ENCODE measurements around the gene RHBDD1.

The RHBDD1 gene

DNA sequence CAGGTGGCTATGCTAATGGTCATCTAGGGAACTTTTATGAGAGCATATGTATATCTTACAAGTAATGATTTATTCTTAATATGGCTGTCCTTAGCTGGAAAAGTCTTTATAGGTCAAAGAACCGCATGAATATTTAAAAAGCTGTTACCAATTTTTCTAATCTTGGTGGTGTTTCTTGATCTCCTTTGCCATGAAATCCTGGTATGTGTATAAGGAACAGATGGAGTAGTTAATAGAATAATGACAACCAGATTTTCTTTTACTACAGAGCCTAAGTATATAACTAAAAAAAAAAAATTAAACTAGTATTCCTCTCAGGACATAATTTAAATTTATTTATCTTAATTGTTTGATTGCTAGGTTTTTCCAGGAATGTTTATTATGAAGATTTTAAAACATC is 74.5 kb downstream of the RHBDD1 start:
- no peak for DNase-seq (ENCODE audit: low read depth in 2 of 2, low spot score in 1 of 2)

DNA sequence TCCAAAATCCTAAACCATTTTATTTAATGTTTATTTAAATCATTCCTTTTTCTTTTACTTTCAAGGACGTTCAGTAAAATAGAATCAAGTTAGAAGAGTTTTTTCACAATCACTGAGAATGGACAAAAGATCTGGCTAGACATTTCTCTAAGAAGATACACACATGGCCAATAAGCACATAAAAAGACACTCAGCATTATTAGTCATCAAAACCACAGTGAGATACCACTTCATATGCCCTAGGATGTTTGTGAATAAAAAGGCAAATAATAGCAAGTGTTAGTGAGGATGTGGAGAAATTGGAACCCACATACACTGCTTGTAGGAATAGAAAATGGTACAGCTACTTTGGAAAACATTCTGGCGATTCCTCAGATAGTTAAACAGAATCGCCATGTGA is 76.1 kb downstream of the RHBDD1 start:
- no peak for DNase-seq (ENCODE audit: low read depth in 2 of 2, low spot score in 1 of 2)

DNA sequence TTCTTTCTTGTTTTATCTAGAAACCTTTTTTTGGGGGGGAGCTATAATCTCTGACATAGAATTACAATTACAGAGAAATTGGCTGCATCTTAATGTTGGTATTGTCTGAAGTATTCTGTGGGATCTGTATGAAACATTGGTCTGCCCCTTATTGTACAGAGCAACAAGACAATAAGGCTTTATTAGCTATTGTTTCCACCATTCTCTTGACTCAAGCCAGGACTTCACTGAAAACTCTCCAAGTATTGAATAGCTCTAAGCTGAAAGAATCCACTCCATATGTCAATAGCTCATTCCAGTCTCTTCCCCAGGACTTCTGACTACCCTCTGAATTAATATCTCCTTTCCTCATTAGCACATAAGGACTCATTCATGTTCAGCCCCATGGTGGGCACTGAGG is 77.8 kb downstream of the RHBDD1 start:
- DNase-seq (ENCODE audit: low read depth in 2 of 2, low spot score in 1 of 2) = no peak

DNA sequence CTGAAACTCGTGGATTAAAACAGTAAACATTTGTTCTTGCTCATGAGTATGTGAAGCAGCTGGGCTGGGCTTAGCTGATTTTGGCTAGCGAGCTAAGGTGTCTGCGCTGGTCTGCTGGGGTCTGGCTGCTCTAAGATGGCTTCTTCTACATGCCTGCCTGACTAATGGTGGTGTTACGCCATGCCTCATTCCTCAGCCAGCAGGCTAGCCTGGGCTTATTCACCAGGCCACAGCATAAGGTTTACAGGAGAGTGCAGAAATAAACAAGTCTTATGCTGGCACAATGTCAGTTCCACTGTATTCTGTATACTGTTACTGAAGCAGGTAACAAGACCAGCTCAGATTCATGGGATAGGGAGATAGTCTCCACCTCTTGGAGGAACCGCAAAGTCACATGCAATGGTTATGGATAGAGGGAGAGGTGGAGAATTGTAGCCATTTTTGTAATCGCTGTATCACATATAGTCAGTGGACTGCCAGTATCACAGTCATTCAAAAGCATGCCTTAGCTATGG is 80.0 kb downstream of the RHBDD1 start:
- no peak for DNase-seq (ENCODE audit: low read depth in 2 of 2, low spot score in 1 of 2)

DNA sequence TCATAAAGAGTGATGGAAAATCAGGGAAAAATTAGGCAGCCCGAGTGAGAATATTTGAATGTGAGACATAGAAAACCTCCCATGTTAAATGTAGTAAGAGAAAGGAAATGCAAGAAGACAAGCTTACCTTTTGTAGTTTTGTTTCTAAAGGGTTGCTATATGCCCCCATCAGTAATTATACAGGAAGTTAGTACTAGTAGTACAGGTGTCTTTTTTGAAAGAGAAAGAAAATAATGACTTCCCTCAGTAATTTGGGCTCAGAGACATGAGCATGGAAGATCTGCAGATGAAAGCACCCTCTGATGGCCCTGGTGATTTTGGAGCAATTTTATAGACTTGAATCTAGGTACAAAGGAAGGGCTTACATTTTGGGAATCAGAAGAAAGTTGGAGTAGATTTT is 80.8 kb downstream of the RHBDD1 start:
- no peak for DNase-seq (ENCODE audit: low read depth in 2 of 2, low spot score in 1 of 2)

DNA sequence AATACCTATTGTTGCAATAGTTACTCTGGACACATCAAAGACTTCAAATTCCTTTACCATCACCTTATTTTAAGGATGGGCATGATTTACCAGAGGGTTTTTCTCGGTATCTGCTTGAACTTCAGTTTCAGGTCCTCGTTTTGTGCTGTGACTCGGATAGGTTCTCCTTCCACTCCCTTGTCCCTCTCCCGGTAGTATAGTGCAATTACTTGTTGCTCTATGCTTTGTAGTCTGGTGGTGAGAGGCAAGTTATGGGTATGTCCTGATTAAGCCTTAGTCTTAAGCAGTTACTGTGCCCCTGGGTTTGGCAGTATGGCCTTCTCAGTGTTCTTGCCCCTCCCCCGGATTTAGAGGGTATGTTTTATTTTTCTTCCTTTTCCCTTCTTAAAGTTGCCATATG is 96.6 kb downstream of the RHBDD1 start:
- DNase-seq (ENCODE audit: low read depth in 2 of 2, low spot score in 1 of 2) = no peak

DNA sequence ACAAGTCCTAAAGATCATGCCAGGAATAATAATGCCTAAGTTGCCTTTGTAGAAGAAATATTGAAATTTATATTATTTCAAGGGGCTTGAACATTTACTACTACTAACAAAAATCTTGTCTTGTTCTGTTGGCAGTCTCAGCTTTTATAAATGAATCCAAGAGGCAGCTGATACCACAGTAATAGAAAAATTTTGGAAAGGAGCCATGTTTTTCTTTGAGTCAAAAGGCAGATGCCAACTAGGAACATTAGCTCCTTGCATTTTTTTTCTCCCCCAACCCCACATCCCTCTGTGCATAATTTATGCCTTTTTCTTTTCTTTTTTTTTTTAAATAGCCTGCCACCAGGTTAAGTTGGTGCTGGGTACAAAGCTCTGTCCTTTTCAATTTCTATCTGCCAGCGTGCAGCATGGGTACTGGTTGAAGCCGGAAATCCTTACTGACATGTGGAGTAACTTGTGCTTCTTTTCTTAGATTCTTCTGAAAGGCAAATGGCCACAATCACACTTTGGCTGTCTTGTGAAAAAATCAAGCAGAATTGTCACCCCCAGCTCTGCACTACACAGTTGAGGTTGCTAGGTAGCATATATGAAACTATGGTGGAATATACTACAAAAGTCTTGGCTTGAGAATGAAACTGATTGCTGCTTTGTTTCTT is 98.8 kb downstream of the RHBDD1 start:
- DNase-seq (ENCODE audit: low read depth in 2 of 2, low spot score in 1 of 2) = no peak

DNA sequence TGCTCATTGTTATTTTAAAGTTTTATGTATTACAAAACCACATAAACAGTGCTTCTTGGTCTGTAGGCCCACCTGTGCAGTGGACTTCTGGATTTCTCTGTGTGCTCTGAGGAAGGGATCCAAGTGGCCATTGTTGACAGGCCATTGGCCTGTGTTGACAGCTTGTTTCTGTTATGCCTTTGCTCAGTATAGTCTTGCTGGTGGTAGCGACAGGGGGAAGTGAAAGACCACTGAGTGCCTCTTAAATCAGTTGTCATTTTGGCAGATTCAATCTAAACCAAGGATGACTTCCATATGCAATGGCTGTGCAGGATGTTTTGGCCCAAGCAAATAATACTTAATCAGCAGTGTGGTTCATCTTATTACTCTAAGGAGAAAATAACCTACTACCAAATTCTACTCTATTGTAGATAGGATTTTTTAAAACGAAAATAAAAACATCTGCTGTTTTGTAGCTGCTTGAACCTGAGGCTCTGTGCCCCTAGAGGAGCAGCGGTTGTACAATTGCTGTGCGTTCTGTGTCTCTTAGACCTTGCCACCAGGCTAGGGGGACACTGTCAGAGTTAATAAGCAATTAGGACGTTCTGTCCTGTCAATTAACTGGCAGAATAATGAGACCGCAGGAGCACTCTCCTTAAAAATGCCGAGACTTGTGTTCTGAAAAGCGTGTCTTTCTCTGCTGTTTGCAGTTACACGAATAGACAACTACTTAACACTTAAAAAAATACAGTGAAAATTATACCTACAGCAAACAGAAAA is 108.2 kb downstream of the RHBDD1 start:
- no peak for DNase-seq (ENCODE audit: low read depth in 2 of 2, low spot score in 1 of 2)

DNA sequence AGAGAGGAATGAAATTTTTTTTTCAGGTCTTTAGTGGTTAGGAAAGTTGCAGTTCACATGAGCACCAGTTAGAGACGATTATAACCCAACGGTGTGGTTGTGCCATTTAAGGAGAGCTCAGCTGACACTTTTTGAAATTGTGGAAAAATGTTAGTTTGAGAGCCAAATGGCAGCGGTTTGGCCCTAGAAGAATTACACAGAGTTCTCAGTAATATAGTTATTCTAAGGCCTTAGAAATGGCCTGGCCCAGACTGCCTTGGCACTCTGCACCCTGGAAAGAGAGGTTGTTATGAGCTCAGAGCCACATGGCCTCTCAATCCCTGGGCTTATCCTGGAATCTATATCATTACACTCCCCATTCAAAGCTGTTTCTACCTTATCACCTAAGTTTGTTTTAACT is 117.4 kb downstream of the RHBDD1 start:
- DNase-seq (ENCODE audit: low read depth in 2 of 2, low spot score in 1 of 2) = no peak

DNA sequence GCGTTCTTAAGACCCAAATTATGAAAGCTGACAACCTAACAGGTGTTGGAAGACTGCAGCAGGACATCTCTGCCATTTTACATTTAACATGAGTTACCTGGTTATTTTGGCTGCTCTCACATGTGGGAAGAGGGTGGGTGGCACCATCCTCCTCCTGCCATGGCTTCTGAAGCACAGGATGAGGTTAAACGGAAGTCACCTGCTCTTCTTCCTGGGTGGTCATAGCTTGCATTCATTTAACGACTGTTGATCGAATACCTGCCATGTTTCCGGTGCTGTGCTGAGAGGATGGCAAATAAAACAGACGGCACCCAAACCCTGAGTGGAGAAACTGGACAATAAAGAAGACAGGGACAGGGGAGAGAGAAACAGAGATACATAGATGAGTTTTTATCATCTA is 118.0 kb downstream of the RHBDD1 start:
- no peak for DNase-seq (ENCODE audit: low read depth in 2 of 2, low spot score in 1 of 2)

DNA sequence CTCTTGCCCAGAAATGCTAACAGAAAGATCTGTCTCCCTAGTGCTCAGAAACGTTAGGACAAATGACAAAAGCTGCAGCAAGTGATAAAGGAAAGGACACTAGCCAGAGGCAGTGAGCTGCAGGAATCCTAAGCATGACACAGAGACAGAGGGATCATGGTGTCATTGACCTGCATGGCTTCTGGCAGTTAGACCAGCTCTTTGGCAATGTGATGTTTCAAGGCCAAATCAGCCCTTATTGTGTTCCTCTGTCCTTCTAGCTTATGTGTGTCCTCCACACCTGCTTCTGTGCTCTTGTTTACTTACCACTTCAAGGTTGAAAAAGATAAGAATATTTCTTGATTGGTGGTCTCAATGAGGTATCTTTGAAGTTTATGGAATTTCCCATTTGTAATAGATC is 120.8 kb downstream of the RHBDD1 start:
- no peak for DNase-seq (ENCODE audit: low read depth in 2 of 2, low spot score in 1 of 2)

DNA sequence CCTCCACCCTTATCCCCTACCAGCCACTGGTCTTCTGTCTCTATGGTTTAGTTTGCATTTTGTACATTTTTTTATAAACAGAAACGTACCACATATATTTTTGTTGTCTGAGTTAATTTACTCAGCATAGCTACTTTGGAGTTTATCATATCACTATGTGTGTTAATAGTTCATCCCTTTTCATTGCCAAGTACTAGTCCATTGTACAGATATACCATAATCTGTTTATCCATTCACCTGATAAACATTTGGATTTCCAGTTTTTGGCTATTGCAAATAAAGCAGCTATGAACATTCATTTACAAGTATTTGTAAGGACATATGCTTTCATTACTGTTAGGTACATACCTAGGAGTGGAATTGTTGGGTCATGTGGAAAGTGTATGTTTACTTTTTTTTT is 123.6 kb downstream of the RHBDD1 start:
- no peak for DNase-seq (ENCODE audit: low read depth in 2 of 2, low spot score in 1 of 2)

DNA sequence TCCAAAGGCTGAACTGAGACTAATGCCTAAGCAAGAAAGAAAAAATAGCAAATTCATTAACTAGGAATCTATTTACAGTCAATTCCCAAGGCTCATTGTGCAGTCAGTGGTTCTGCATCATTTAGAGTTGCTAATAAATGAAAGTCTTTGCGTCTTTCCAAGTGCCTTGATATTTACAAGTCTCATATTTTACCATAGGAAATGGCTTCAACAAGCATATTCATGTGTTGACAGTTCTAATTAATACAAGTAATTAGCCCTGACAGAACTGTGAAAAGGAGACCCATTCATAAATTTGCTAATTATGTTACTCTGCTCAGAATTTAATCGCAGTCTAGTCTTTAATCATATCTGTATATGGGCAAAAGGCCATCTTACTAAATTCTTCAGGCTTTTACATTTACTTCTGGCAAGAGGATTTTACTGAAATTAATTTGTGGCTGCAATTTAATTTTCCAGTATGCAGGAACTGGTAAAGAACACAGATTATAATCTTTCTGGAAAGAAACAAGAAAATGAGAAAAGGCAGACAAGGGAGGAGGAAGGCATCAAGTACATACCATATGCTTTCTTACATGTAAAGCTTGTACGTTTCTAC is 126.4 kb downstream of the RHBDD1 start:
- no peak for DNase-seq (ENCODE audit: low read depth in 2 of 2, low spot score in 1 of 2)

DNA sequence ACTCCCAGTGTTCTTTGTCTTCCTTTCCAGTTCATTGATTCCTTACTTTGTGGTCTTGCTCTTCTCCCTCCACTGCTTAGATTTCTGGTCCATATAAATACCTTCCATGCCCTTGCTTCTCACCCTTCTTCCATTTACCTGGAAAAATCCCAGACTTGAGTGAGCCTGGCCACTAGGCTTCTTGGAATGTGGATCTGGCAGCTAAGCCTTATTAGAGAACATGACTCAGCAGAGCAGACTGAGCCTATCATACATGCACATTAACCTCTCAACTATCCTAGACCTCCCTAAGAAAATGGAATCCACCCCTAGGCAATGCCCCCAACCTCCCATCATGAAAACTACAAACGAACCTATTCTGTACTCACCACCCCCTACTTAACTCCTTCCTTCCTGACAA is 127.7 kb downstream of the RHBDD1 start:
- no peak for DNase-seq (ENCODE audit: low read depth in 2 of 2, low spot score in 1 of 2)

DNA sequence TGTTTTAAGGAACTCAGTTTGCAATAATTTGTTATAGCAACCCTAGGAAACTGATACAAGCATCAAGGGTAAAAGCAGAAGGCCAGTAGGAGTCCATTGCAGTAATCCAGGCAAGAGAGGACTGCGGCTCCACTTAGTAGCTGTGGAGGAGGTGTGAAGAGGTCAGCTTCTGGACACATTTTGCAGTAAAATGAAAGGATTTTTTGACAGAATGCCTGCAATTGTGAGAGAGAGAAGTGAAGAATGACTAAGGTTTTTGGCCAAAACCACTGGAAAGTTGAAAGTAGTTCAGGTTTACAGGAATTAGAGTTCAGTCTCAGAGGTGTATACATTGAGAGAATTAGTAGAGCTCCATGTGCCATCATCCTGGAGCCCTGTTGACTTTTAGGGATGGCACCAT is 129.5 kb downstream of the RHBDD1 start:
- DNase-seq (ENCODE audit: low read depth in 2 of 2, low spot score in 1 of 2) = no peak

DNA sequence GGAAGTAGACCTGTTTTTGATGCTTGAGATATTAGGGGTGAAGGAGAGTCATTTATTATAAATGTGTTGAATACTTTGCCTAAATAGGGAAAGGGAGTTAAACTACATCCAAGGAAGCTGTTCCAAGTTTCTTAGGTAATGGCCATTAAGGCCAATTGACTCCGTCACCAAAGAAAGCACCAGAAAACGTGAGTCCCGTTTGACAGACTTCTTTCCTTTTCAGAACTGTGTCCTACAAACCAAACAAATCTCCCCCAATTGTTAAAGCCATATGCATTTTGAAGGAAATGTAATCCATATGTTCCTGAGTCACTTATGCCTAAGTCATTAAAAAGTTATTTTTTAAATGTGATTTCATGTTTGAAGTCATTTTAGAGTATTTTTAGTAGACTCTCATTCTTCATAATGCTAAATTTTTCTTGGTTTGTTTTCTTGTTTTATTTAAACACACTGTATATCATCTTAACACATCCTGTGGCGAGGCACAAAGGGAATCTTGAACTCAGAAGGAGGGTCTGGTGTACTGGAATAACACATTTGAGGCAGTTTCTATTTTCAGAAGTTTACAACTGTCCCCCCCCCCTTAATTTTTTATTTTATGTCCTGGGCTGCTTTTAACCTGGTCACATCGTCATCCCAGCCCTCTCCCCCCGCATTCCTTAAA is 133.7 kb downstream of the RHBDD1 start:
- no peak for DNase-seq (ENCODE audit: low read depth in 2 of 2, low spot score in 1 of 2)

DNA sequence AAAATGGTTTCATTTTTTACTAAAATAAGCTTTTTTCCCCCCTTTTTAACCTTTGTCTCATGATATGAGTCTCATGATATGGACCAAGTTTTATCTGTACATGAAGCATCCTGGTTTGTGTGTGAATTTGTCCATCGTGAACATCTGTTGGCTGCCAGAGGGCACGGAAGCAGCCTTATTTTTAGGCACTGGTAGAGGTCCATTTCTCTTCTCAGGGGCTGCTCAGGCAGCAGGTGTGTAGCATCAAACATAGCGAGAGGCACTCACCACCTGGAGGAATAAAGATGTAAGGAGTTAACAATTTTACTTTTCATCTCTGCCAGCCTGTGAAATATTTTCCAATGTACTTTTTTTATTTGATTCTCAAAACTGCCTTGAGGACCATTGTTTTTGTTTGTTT is 134.5 kb downstream of the RHBDD1 start:
- DNase-seq (ENCODE audit: low read depth in 2 of 2, low spot score in 1 of 2) = no peak

DNA sequence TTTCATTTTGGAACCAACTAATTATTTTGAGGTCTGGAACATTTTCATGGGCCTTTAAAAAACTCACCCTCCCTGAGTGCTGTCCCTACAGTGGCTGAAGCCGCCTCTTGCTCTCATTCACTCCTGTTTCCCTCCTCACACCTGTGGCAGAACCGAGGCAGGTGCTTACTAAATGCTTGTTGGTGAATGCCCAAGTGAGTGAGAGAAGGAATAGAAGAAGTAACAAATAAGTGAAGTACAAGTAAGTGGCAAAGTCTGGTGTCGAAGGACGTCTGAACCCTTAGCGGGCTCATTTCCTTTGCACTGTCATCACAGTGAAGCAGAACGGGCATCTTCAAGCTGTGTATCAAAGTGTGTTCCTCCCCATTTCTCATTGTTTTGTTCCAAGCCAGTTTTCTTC is 135.2 kb downstream of the RHBDD1 start:
- no peak for DNase-seq (ENCODE audit: low read depth in 2 of 2, low spot score in 1 of 2)

DNA sequence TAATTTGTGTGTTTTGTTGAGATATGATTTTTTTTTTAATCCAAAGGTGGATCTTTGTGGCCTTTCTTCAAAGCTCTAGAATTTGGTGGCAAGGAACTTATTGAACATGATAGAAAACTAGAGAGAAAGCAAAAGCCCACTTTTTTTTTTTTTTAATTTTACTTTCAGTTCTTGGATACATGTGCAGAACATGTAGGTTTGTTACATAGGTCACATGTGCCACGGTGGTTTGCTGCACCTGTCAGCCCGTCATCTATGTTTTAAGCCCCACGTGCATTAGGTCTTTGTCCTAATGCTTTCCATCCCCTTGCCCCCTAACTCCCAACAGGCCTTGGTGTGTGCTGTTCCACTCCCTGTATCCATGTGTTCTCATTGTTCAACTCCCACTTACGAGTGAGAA is 135.9 kb downstream of the RHBDD1 start:
- DNase-seq (ENCODE audit: low read depth in 2 of 2, low spot score in 1 of 2) = no peak

DNA sequence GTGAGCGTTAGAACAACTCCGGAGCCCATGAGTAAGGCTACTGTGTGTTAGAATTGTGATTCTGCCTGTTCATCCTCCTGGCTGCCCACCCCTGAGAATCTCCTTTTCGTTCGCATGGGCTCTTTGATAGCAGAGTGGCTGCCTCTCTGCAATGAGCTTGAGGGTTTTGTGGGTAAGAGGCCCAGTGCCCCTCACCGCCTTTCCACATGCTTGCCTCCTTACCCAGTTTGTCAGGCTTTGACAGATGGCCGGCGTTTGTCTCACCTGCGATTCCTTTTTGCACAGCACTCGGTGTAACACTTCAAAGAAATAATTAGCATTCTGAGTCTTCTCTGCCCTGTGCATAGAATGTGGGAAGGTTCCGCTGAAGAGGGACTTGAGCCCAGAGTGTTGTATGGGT is 138.0 kb downstream of the RHBDD1 start:
- DNase-seq (ENCODE audit: low read depth in 2 of 2, low spot score in 1 of 2) = no peak

DNA sequence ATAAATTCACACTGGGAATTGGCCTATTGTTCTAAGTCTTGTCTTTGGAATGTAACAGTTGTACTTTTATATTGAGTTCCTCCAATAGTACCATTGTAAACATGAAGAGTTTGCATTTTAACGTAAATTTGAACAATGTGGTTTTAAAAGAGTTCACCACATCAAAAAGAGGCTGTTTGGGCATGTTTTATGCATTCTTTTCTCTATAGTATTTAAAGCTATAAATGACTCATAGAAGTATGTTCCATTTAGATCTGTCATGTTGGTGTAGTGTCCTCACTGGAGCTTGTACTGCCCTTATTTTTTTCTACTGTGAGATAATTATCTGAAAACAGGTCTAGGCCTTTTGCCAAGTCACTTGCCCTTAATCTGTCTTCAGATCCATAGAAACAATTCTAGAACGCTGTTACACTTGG is 141.9 kb downstream of the RHBDD1 start:
- DNase-seq (ENCODE audit: low read depth in 2 of 2, low spot score in 1 of 2) = no peak

DNA sequence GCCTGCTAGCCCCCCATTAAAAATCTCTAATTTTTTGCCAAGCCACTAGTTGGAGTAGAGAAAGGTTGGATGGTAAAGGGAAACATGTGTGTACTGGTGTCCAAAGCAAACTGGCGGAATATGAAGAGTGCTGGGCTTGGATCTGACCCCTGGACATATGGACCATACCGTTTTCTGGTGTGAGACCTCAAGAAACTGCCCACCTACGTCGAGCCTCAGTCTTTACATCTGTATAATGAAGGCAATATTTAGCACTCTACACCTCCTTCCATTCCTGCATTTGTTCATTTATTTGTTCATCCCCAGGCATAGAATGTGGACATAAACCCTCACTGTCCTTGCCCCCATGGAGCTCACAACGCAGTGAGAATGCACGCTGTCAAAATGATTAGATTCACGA is 142.4 kb downstream of the RHBDD1 start:
- DNase-seq (ENCODE audit: low read depth in 2 of 2, low spot score in 1 of 2) = no peak
